ENCODE results near the gene PLA2G4B. TPM values are rescaled to one million over a fixed set of nuclear protein-coding genes. Genes with fewer than 3 reads are reported as not detected.

The PLA2G4B gene
- total RNA-seq, 1 experiment from 2014 or later = 4.1 TPM

DNA sequence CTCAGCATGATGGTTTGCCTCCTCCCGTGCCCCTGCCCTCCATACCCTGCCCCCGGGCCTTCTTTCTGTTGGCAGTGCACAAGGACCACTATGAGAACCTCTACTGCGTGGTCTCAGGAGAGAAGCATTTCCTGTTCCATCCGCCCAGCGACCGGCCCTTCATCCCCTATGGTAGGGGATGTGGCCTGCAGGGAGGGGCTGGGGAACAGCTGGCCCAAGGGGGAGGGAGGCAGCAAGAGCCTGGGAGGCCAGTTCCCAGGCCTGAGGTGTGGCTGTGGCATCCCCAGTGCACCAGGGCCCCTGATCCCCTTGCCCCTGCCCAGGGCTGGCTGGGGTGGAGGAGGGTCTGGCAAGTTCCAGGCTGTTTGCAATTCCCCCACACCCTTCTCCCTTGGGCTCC is 2.6 kb upstream of the PLA2G4B start:
- Mint-ChIP-seq H3K27me3 (ENCODE audit: unreplicated experiment) (no peaks in the 10 kb centered on the region), H3K4me1 (ENCODE audit: low read depth, unreplicated experiment) (peaks cover 8% of the 10 kb centered on the region), H3K36me3 (ENCODE audit: insufficient read depth, unreplicated experiment) (peaks cover 22% of the 10 kb centered on the region), H3K27ac (ENCODE audit: unreplicated experiment) (no peak overlapping the region), H3K4me3 (ENCODE audit: low read depth, unreplicated experiment) (no peak overlapping the region), H3K9me3 (ENCODE audit: low read depth, unreplicated experiment) (no peaks in the 10 kb centered on the region)
- intact Hi-C loops (cut with micrococcal nuclease; ENCODE audit: unreplicated experiment) = no loop called here
- BruUV-seq (replicated peaks) = no TSS peak
- CTCF ChIA-PET = no interaction called here
- TF ChIP-seq, protein P1, sequence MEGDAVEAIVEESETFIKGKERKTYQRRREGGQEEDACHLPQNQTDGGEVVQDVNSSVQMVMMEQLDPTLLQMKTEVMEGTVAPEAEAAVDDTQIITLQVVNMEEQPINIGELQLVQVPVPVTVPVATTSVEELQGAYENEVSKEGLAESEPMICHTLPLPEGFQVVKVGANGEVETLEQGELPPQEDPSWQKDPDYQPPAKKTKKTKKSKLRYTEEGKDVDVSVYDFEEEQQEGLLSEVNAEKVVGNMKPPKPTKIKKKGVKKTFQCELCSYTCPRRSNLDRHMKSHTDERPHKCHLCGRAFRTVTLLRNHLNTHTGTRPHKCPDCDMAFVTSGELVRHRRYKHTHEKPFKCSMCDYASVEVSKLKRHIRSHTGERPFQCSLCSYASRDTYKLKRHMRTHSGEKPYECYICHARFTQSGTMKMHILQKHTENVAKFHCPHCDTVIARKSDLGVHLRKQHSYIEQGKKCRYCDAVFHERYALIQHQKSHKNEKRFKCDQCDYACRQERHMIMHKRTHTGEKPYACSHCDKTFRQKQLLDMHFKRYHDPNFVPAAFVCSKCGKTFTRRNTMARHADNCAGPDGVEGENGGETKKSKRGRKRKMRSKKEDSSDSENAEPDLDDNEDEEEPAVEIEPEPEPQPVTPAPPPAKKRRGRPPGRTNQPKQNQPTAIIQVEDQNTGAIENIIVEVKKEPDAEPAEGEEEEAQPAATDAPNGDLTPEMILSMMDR (IDR thresholded peaks at IDR 0.05; ENCODE audit: unreplicated experiment) = no peak
- DNase-seq = no peak

DNA sequence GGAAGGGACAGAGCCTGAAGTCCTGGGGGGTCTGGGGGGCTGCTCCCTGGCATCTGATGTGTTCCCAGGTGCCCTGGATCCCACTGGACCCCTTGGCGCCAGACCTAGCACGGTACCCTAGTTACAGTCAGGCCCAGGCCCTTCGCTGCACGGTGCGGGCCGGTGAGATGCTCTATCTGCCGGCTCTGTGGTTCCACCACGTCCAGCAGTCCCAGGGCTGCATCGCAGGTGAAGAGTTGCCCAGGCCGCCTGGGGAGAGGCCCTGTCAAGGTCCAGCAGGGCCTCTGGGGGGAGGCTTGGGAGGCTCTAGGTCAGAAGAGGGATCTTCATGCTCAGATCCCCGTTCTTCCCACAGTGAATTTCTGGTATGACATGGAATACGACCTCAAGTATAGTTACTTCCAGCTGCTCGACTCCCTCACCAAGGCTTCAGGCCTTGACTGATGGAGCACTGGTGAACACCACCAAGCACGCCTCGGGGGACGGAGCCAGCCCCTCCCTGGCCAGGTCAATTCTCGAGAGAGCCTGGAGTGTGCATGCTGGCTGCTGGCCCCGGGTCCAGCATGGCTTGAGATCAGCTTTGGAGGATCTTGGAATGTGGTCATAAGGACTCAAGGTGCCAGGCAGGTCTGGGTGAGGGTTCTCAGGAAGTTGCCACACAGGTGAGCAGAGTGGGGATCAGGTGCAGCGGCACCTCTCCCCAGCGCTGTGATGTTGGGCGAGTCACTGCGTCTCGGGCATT is 1.8 kb upstream of the PLA2G4B start:
- Mint-ChIP-seq H3K4me1 (ENCODE audit: low read depth, unreplicated experiment) (peaks cover 8% of the 10 kb centered on the region), H3K27ac (ENCODE audit: unreplicated experiment) (no peak overlapping the region), H3K4me3 (ENCODE audit: low read depth, unreplicated experiment) (no peak overlapping the region), H3K36me3 (ENCODE audit: insufficient read depth, unreplicated experiment) (peaks cover 22% of the 10 kb centered on the region), H3K9me3 (ENCODE audit: low read depth, unreplicated experiment) (no peaks in the 10 kb centered on the region), H3K27me3 (ENCODE audit: unreplicated experiment) (no peaks in the 10 kb centered on the region)
- TF ChIP-seq, protein P1 (IDR thresholded peaks at IDR 0.05; ENCODE audit: unreplicated experiment) = no peak
- intact Hi-C loops (cut with micrococcal nuclease; ENCODE audit: unreplicated experiment) = no loop called here
- DNase-seq = no peak
- CTCF ChIA-PET = no interaction called here
- BruUV-seq (replicated peaks) = no TSS peak

DNA sequence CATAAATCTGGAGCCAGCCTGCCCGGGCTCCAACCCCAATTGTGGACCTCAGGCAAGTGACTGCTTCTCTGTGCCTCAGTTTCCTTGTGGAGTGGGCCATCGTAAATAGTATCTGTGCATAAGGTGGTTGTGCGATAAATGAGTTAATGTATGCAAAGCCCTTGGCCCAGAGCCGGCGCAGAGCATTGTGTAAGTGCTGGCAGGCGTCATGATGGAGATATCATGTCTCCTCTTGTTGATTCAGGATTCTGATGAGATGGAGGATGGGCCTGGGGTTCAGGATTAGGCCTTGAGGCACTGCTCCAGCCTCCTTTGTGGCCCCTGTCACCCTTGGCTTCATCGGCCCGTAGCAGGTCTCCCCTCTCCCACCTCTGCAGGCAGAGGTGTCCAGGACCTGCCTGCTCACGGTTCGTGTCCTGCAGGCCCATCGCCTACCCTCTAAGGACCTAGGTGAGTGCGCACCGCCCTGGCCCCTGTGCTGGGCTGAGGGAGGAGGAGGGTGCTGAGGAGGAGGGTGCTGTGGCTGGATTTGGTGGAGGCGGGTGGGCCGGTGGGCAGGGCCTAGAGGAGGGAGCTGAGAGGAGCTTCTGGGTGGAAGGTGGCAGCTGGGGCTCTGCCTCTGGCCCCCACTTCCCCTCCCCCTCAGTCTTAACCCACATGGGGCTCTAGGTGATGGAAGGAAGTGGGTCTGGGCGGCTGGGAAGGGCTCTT is 1.3 kb downstream of the PLA2G4B start:
- DNase-seq = no peak
- intact Hi-C loops (cut with micrococcal nuclease; ENCODE audit: unreplicated experiment) = no loop called here
- Mint-ChIP-seq H3K9me3 (ENCODE audit: low read depth, unreplicated experiment) (no peaks in the 10 kb centered on the region), H3K27ac (ENCODE audit: unreplicated experiment) (no peak overlapping the region), H3K36me3 (ENCODE audit: insufficient read depth, unreplicated experiment) (peaks cover 6% of the 10 kb centered on the region), H3K27me3 (ENCODE audit: unreplicated experiment) (no peaks in the 10 kb centered on the region), H3K4me3 (ENCODE audit: low read depth, unreplicated experiment) (no peak overlapping the region), H3K4me1 (ENCODE audit: low read depth, unreplicated experiment) (no peaks in the 10 kb centered on the region)
- BruUV-seq (replicated peaks) = no TSS peak
- CTCF ChIA-PET = interaction anchor here (0.6 to 1.0 kb wide), 3 partner anchors 20 to 774 kb away, joined by 3 read pairs; no protein-coding TSS in a partner anchor
- TF ChIP-seq, protein P1 (IDR thresholded peaks at IDR 0.05; ENCODE audit: unreplicated experiment) = no peak

GRCh38 chr15:41840673-41841072 is 2.0 kb downstream of the PLA2G4B start:
- Mint-ChIP-seq H3K4me1 (ENCODE audit: low read depth, unreplicated experiment) (no peaks in the 10 kb centered on the region), H3K4me3 (ENCODE audit: low read depth, unreplicated experiment) (no peak overlapping the region), H3K27me3 (ENCODE audit: unreplicated experiment) (no peaks in the 10 kb centered on the region), H3K36me3 (ENCODE audit: insufficient read depth, unreplicated experiment) (peaks cover 6% of the 10 kb centered on the region), H3K9me3 (ENCODE audit: low read depth, unreplicated experiment) (no peaks in the 10 kb centered on the region), H3K27ac (ENCODE audit: unreplicated experiment) (no peak overlapping the region)
- intact Hi-C loops (cut with micrococcal nuclease; ENCODE audit: unreplicated experiment) = no loop called here
- TF ChIP-seq, protein P1 (IDR thresholded peaks at IDR 0.05; ENCODE audit: unreplicated experiment) = no peak
- CTCF ChIA-PET = interaction anchor here (0.6 kb wide), 1 partner anchor 775 kb away, joined by 3 read pairs; no protein-coding TSS in a partner anchor
- no TSS peak for BruUV-seq (replicated peaks)
- no peak for DNase-seq
